Lung (tissue), 12 donors: Measurements from ENCODE around the gene GPC5. TPM values are rescaled to one million over a fixed set of nuclear protein-coding genes. Genes with fewer than 3 reads are reported as not detected.

ENCODE experiments used
- ATAC-seq: fragments of 200-7000 bp; cut with Tn5 transposase; one replicate; pipeline ENCODE4 v1.9.1; 2020; ENCODE audit warnings: moderate number of reproducible peaks; ENCODE audit not compliant: insufficient read depth, low FRiP score
- DNase-seq, 3 donors: peaks; one replicate each; pipeline ENCODE4 v3.0.0-alpha.2; 2013 to 2017
- H3K27ac ChIP-seq, 2 donors: one replicate each; pipeline ENCODE4 v1.5.1; 2013; ENCODE audit warnings: mild to moderate bottlenecking in 2 of 2, moderate library complexity in 2 of 2, control low read depth in 1 of 2, inconsistent platforms in 1 of 2, low read depth in 1 of 2, low read length in 1 of 2
- H3K27me3 ChIP-seq, 3 donors: one replicate each; pipeline ENCODE4 v1.5.1; 2013; ENCODE audit warnings: low read length in 2 of 3; ENCODE audit not compliant: control insufficient read depth in 3 of 3, insufficient read depth in 3 of 3
- H3K36me3 ChIP-seq, 4 donors: one replicate each; pipeline ENCODE4 v1.5.1; 2013; ENCODE audit warnings: low read length in 4 of 4, mild to moderate bottlenecking in 1 of 4, moderate library complexity in 1 of 4; ENCODE audit not compliant: control insufficient read depth in 4 of 4, insufficient read depth in 4 of 4
- H3K4me1 ChIP-seq, 5 donors: one replicate each; pipeline ENCODE4 v1.5.1; 2013; ENCODE audit warnings: low read length in 5 of 5, mild to moderate bottlenecking in 2 of 5, moderate library complexity in 1 of 5; ENCODE audit not compliant: control insufficient read depth in 5 of 5, insufficient read depth in 5 of 5
- H3K4me3 ChIP-seq: one replicate; pipeline ENCODE4 v1.5.1; 2013; ENCODE audit warnings: mild to moderate bottlenecking, control low read depth, moderate library complexity
- H3K9ac ChIP-seq, 2 donors: one replicate each; pipeline ENCODE4 v1.5.1; 2013; ENCODE audit warnings: low read length in 2 of 2, control low read depth in 1 of 2; ENCODE audit not compliant: insufficient read depth in 1 of 2
- H3K9me3 ChIP-seq, 4 donors: one replicate each; pipeline ENCODE4 v1.5.1; 2013; ENCODE audit warnings: low read length in 3 of 4, mild to moderate bottlenecking in 1 of 4, moderate library complexity in 1 of 4; ENCODE audit not compliant: control insufficient read depth in 4 of 4, insufficient read depth in 3 of 4
- CTCF ChIP-seq: IDR thresholded peaks from 2 replicates; pipeline ENCODE4 v1.5.1; 2012; ENCODE audit warnings: mild to moderate bottlenecking; ENCODE audit errors: control extremely low read depth, extremely low read depth
- WGBS, 2 donors: extraction: QIAGEN DNeasy Blood & Tissue Kit; methylation state at CpG; one replicate each; pipeline ENCODE4 v1.1.7; 2013; 5-methylcytosine and 5-hydroxymethylcytosine counted together
- polyA plus RNA-seq, 2 donors: library from polyadenylated mRNA; stranded (reverse); fragments of 200-250 nt; gene quantifications; one replicate each; pipeline ENCODE4 v1.2.1, GENCODE V29; 2013
- total RNA-seq, 2 donors: library from RNA; depleted of rRNA in 1 of 2; stranded (reverse); fragments of >200 nt in 1 of 2; gene quantifications; one replicate each; pipeline ENCODE4 v1.2.1, GENCODE V29; 2014 to 2021
- donor health status: control.
- donor health status: control.
- donor health status: Bipolar disorder and iron deficiency.
- donor health status: healthy.
- donor health status: DM: yes; HTN: yes; CAD: no.

Gene GPC5
- total and polyA plus RNA-seq, 4 donors, result 0.55 to 37.3 (median 4.4) TPM

GRCh38 chr13:91504216-91504615, 105.8 kb downstream of the GPC5 start:
- no peak for TF ChIP-seq CTCF
- Histone ChIP-seq H3K27me3 (no peaks in the 10 kb centered on the region), H3K4me1 (no peaks in the 10 kb centered on the region), H3K4me3 (no peak overlapping the region), H3K9me3 (no peaks in the 10 kb centered on the region), H3K9ac (no peak overlapping the region), H3K36me3 (no peaks in the 10 kb centered on the region), H3K27ac (no peak overlapping the region)
- WGBS, 2 donors, result 88 to 90% methylated on average over 2 of the region's 2 CpGs
- no peak for ATAC-seq
- no peak for DNase-seq

GRCh38 chr13:91506759-91507158, 108.3 kb downstream of the GPC5 start:
- ATAC-seq, result no peak
- Histone ChIP-seq H3K9me3 (no peaks in the 10 kb centered on the region), H3K27ac (no peak overlapping the region)

GRCh38 chr13:91510058-91510457, 111.6 kb downstream of the GPC5 start:
- H3K9ac ChIP-seq, result no peak overlapping the region
- TF ChIP-seq CTCF, result no peak
- ATAC-seq (no peak), DNase-seq (no peak)
- no peaks in the 10 kb centered on the region for H3K4me1 ChIP-seq
- H3K27me3 ChIP-seq, result no peaks in the 10 kb centered on the region
- no peaks in the 10 kb centered on the region for H3K36me3 ChIP-seq
- no peak overlapping the region for H3K27ac ChIP-seq
- 66 to 84% methylated on average over 2 of the region's 2 CpGs for WGBS, 2 donors
- no peak overlapping the region for H3K4me3 ChIP-seq
- H3K9me3 ChIP-seq, result no peaks in the 10 kb centered on the region

More at GRCh38 chr13:91506759-91507158, 108.3 kb downstream of the GPC5 start:
- no peak for DNase-seq
- H3K4me3 ChIP-seq, result no peak overlapping the region
- no peak overlapping the region for H3K9ac ChIP-seq
- H3K4me1 ChIP-seq, result no peaks in the 10 kb centered on the region
- no peaks in the 10 kb centered on the region for H3K27me3 ChIP-seq
- H3K36me3 ChIP-seq, result no peaks in the 10 kb centered on the region
- no peak for TF ChIP-seq CTCF

DNA sequence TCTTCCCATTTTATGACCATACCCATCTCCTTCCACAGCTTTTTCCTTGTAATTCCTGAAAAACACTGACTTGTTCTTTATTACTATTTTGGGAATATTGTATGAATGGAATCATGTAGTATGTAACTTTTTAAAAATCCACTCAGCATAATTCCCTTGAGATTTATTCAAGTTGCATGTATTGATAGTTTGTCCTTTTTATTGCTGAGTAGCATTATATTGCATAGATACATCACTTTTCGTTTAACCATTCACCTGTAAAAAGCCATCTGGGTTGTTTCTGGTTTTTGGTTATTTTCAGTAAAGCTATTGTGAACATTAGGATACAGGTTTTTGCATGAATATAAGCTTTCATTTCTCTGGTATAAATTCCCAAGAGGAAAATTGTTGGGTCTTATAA, 115.4 kb downstream of the GPC5 start:
- no peak for TF ChIP-seq CTCF
- Histone ChIP-seq H3K27me3 (no peaks in the 10 kb centered on the region), H3K27ac (no peak overlapping the region), H3K9me3 (peaks cover 0 to 3% (median 0%) of the 10 kb centered on the region in 4 donors), H3K9ac (no peak overlapping the region), H3K36me3 (no peaks in the 10 kb centered on the region), H3K4me3 (no peak overlapping the region), H3K4me1 (no peaks in the 10 kb centered on the region)
- 78 to 85% methylated on average over 1 of the region's 1 CpG for WGBS, 2 donors
- no peak for ATAC-seq
- DNase-seq, result no peak
